ENCODE results near the gene GIT1.

GIT1 gene

GRCh38 chr17:29593591-29594518 is 4.4 kb upstream of the GIT1 start:
- no peak for DNase-seq (ENCODE audit: low read depth)

GRCh38 chr17:29592850-29593551 is 3.6 kb upstream of the GIT1 start, which contains the start of gene ANKRD13B:
Gene ANKRD13B, plus strand, starts transcription at chr17:29593132. Its CDS starts 490 bp downstream, at chr17:29593622.
- no peak for DNase-seq (ENCODE audit: low read depth)

GRCh38 chr17:29591737-29592608 is 2.5 kb upstream of the GIT1 start:
- peak; percentile 58 for DNase-seq (ENCODE audit: low read depth)

GRCh38 chr17:29591146-29591736 is 1.8 kb upstream of the GIT1 start:
- no peak for DNase-seq (ENCODE audit: low read depth)

GRCh38 chr17:29590411-29591145 is 1.1 kb upstream of the GIT1 start:
- no peak for DNase-seq (ENCODE audit: low read depth)

- DNase-seq (ENCODE audit: low read depth): no peak
These were observed 661 bp downstream of the GIT1 start for GRCh38 chr17:29588562-29589411.

- no peak for DNase-seq (ENCODE audit: low read depth)
These were observed 1.4 kb downstream of the GIT1 start for GRCh38 chr17:29588017-29588561.

GRCh38 chr17:29587591-29587990 is 1.9 kb downstream of the GIT1 start:
- DNase-seq (ENCODE audit: low read depth): no peak

- DNase-seq (ENCODE audit: low read depth): no peak
These were observed 2.6 kb downstream of the GIT1 start for GRCh38 chr17:29586676-29587469.

- DNase-seq (ENCODE audit: low read depth): no peak
These were observed 4.2 kb downstream of the GIT1 start for GRCh38 chr17:29585080-29585751.

GRCh38 chr17:29584452-29585079 is 4.9 kb downstream of the GIT1 start:
- DNase-seq (ENCODE audit: low read depth): no peak

GRCh38 chr17:29583324-29584248 is 5.9 kb downstream of the GIT1 start:
- no peak for DNase-seq (ENCODE audit: low read depth)

GRCh38 chr17:29582772-29583171 is 6.7 kb downstream of the GIT1 start:
- DNase-seq (ENCODE audit: low read depth): no peak

- no peak for DNase-seq (ENCODE audit: low read depth)
These were observed 7.1 kb downstream of the GIT1 start for GRCh38 chr17:29582254-29582765.

GRCh38 chr17:29581583-29582253 is 7.7 kb downstream of the GIT1 start:
- no peak for DNase-seq (ENCODE audit: low read depth)
